Endothelial cell of umbilical vein (primary cell): ENCODE data around the gene SLC49A4. TPM values are rescaled to one million over a fixed set of nuclear protein-coding genes. Genes with fewer than 3 reads are reported as not detected.

Source experiments
- BruUV-seq: library from RNA; stranded (reverse); fragments of 400-500 nt; replicated peaks from 2 replicates; lab custom pipeline; 2021; lab: Mats Ljungman, UMichigan
- CTCF ChIA-PET: fragments of 300-600, 350-600 bp; sonication (Branson Sonifier 250); formaldehyde crosslinking; loops from one replicate; lab custom pipeline; 2021; ENCODE audit warnings: antibody characterized with exemption, inconsistent platforms; lab: Charles Lee
- POLR2A ChIA-PET: fragments of 300-600, 350-600 bp; sonication (Branson Sonifier 250); formaldehyde crosslinking; loops from one replicate; lab custom pipeline; 2021; ENCODE audit warnings: antibody characterized with exemption, inconsistent platforms; lab: Charles Lee
- DNase-seq: peaks from one replicate; pipeline ENCODE4 v3.0.0-alpha.2; 2011; ENCODE audit warnings: low read depth, low spot score
- FAIRE-seq: peaks from 2 replicates; lab custom pipeline; 2011; peaks lifted over from hg19 to GRCh38; lab: Jason Lieb, UNC
- H2AFZ ChIP-seq: 2 replicates; pipeline ENCODE4 v1.6.0; 2012; ENCODE audit warnings: low read depth, low read length, control low read depth, inconsistent platforms
- H3K27ac ChIP-seq: 2 replicates; pipeline ENCODE4 v1.5.1; 2011; ENCODE audit warnings: low read depth, mild to moderate bottlenecking, control low read depth, low read length, moderate library complexity; ENCODE audit not compliant: insufficient read depth
- H3K27me3 ChIP-seq, 2 experiments: 2 replicates each; pipeline versions ENCODE4 v1.6.0 to v1.6.1; 2011; ENCODE audit warnings: low read length in 2 of 2, mixed read lengths in 1 of 2; ENCODE audit not compliant: control insufficient read depth in 2 of 2, insufficient read depth in 2 of 2
- H3K36me3 ChIP-seq, 2 experiments: 2 replicates in 1 of 2; 3 replicates in 1 of 2; pipeline ENCODE4 v1.5.1; 2011; ENCODE audit warnings: low read length in 2 of 2, mild to moderate bottlenecking in 1 of 2, moderate library complexity in 1 of 2; ENCODE audit not compliant: control insufficient read depth in 2 of 2, insufficient read depth in 2 of 2; ENCODE audit errors: extremely low read depth in 1 of 2
- H3K4me1 ChIP-seq: 3 replicates; pipeline ENCODE4 v1.5.1; 2011; ENCODE audit warnings: mild to moderate bottlenecking, low read length; ENCODE audit not compliant: control insufficient read depth, insufficient read depth; ENCODE audit errors: extremely low read depth
- H3K4me2 ChIP-seq: 2 replicates; pipeline ENCODE4 v1.6.1; 2011; ENCODE audit warnings: low read length, control low read depth, mixed read lengths; ENCODE audit not compliant: insufficient read depth
- H3K4me3 ChIP-seq, 3 experiments: fragments of 200-600 bp in 1 of 3; sonication (generic), shearing (Covaris generic) in 1 of 3; replicated peaks in 1 of 3; 2 replicates each; pipeline ENCODE4 v1.5.1; 2011 to 2016; ENCODE audit warnings: control low read depth in 3 of 3, low read length in 3 of 3, mild to moderate bottlenecking in 2 of 3, inconsistent platforms in 1 of 3, low read depth in 1 of 3, moderate library complexity in 1 of 3; ENCODE audit not compliant: insufficient read depth in 1 of 3
- H3K79me2 ChIP-seq: 2 replicates; pipeline ENCODE4 v1.6.0; 2012; ENCODE audit warnings: low read length, inconsistent platforms; ENCODE audit not compliant: control insufficient read depth, insufficient read depth
- H3K9ac ChIP-seq: replicated peaks from 2 replicates; pipeline ENCODE3; 2011; ENCODE audit warnings: low read length, control low read depth; ENCODE audit not compliant: insufficient read depth; ENCODE audit errors: extremely low read depth
- H3K9me1 ChIP-seq: replicated peaks from 3 replicates; pipeline ENCODE4 v1.6.0; 2011; ENCODE audit warnings: mild to moderate bottlenecking, low read length; ENCODE audit not compliant: control insufficient read depth, insufficient read depth; ENCODE audit errors: extremely low read depth
- H3K9me3 ChIP-seq: replicated peaks from 2 replicates; pipeline ENCODE4 v1.5.1; 2012; ENCODE audit warnings: low read length, inconsistent platforms; ENCODE audit not compliant: control insufficient read depth, insufficient read depth
- H4K20me1 ChIP-seq: replicated peaks from 2 replicates; pipeline ENCODE3; 2011; ENCODE audit warnings: mild to moderate bottlenecking, low read length; ENCODE audit not compliant: control insufficient read depth, insufficient read depth; ENCODE audit errors: extremely low read depth
- CTCF ChIP-seq, 2 donors: IDR thresholded peaks; 1 replicate in 1 of 2; 2 replicates in 1 of 2; pipeline ENCODE4 v1.5.1; 2011; ENCODE audit warnings: low read length in 2 of 2, mild to moderate bottlenecking in 2 of 2, moderate library complexity in 2 of 2, control low read depth in 1 of 2, inconsistent platforms in 1 of 2, low read depth in 1 of 2; ENCODE audit not compliant: insufficient read depth in 1 of 2; ENCODE audit errors: extremely low read depth in 1 of 2
- EZH2 ChIP-seq: IDR thresholded peaks from 2 replicates; pipeline ENCODE4 v1.6.1; 2012; ENCODE audit warnings: borderline replicate concordance, low read depth, mild to moderate bottlenecking, moderate library complexity, low read length, inconsistent platforms; ENCODE audit not compliant: severe bottlenecking
- FOS ChIP-seq: IDR thresholded peaks from 2 replicates; pipeline ENCODE4 v1.6.1; 2011; ENCODE audit warnings: mild to moderate bottlenecking, low read length, moderate library complexity, borderline replicate concordance; ENCODE audit not compliant: insufficient read depth
- GATA2 ChIP-seq: IDR thresholded peaks from 2 replicates; pipeline ENCODE4 v1.7.0; 2011; ENCODE audit warnings: low read depth, mild to moderate bottlenecking, moderate library complexity, mixed read lengths, low read length; ENCODE audit not compliant: insufficient read length, insufficient read depth
- JUN ChIP-seq: IDR thresholded peaks from 2 replicates; pipeline ENCODE4 v1.6.1; 2011; ENCODE audit warnings: borderline replicate concordance, low read depth; ENCODE audit not compliant: insufficient read length, insufficient read depth
- MAX ChIP-seq: IDR thresholded peaks from 2 replicates; pipeline ENCODE4 v1.6.1; 2011; ENCODE audit not compliant: insufficient read depth, insufficient read length
- MYC ChIP-seq: IDR thresholded peaks from one replicate; pipeline ENCODE4 v1.6.1; 2011; ENCODE audit warnings: mild to moderate bottlenecking, low read depth, low read length
- POLR2A ChIP-seq: IDR thresholded peaks from 2 replicates; pipeline ENCODE4 v1.6.1; 2012; ENCODE audit warnings: low read depth, mild to moderate bottlenecking, control low read depth, low read length
- POLR2AphosphoS5 ChIP-seq: IDR thresholded peaks from 2 replicates; pipeline ENCODE4 v1.6.1; 2012; ENCODE audit warnings: low read depth, mild to moderate bottlenecking, control low read depth, low read length, moderate library complexity; ENCODE audit not compliant: insufficient read depth
- dilution Hi-C: fragments of 300-500 bp; cut with MboI; formaldehyde crosslinking; loops from one replicate; pipeline ENCODE4 v1.15.0; 2019; ENCODE audit warnings: low sequenced_read_pairs; ENCODE audit not compliant: extremely low pct_ligation_motif_present
- intact Hi-C: fragments of 100-400 bp; cut with micrococcal nuclease; formaldehyde crosslinking; loops from one replicate; pipeline ENCODE4 v1.10.0; 2022
- polyA plus RNA-seq, 4 experiments: library from polyadenylated mRNA; depleted of rRNA in 3 of 4; stranded (reverse) in 3 of 4; unstranded in 1 of 4; fragments of >200 nt; gene quantifications; 2 replicates each; pipeline versions ENCODE4 v1.2.1 to v1.2.3, GENCODE V29; 2011 to 2012; ENCODE audit warnings: missing spikeins in 1 of 4
- total RNA-seq: library from RNA; stranded (reverse); gene quantifications from 2 replicates; pipeline ENCODE4 v1.2.3, GENCODE V29; 2021

Gene SLC49A4
- total and polyA plus RNA-seq, 2 donors (not counting 3 experiments of a cell fraction or from before 2014, with no cell fraction given), result 10.9 to 11.6 TPM

- no peak overlapping the region for H3K4me3 ChIP-seq
- no peaks in the 10 kb centered on the region for H4K20me1 ChIP-seq
- no peak overlapping the region for H3K4me2 ChIP-seq
- no peak overlapping the region for H2AFZ ChIP-seq
- no peaks in the 10 kb centered on the region for H3K4me1 ChIP-seq
- no peak overlapping the region for H3K9ac ChIP-seq
- FAIRE-seq, result no peak
- CTCF ChIA-PET, result interaction anchor here (0.7 to 2.3 kb wide), 3 partner anchors 9 to 30 kb away, joined by 3 to 6 read pairs (median 3); partner anchors contain the start of gene HSPBAP1
- no peaks in the 10 kb centered on the region for H3K79me2 ChIP-seq
- no TSS peak for BruUV-seq
- H3K27me3 ChIP-seq, result no peaks in the 10 kb centered on the region
- intact Hi-C loops (no loop called here), dilution Hi-C loops (no loop called here)
- no peaks in the 10 kb centered on the region for H3K9me1 ChIP-seq
- TF ChIP-seq CTCF (IDR thresholded peaks at IDR 0.05; ENCODE audit: extremely low read depth in 1 of 2, insufficient read depth in 1 of 2, low read depth in 1 of 2, low read length in 2 of 2), result no peak
- no peak for TF ChIP-seq FOS
- no peak for TF ChIP-seq GATA2
- no peak for TF ChIP-seq EZH2
- TF ChIP-seq POLR2AphosphoS5, result no peak
- TF ChIP-seq JUN, result no peak
- no peak for TF ChIP-seq MAX
- TF ChIP-seq POLR2A, result no peak
- no peak for TF ChIP-seq MYC
- POLR2A ChIA-PET, result no interaction called here
- H3K36me3 ChIP-seq, result peaks cover 0 to 2% of the 10 kb centered on the region in 2 experiments
- no peaks in the 10 kb centered on the region for H3K9me3 ChIP-seq
- no peak overlapping the region for H3K27ac ChIP-seq
- DNase-seq, result no peak
These were observed 9.6 kb upstream of the SLC49A4 start for GRCh38 chr3:122785231-122785630.
